SK-N-DZ (cell line): ENCODE results near the gene CIAO3.
"Not testable (repeated sequence)": the region's sequence is repeated elsewhere in the genome, so short reads cannot be mapped to it uniquely, and the experiment has no call there.

ENCODE experiments used
- DNase-seq: peaks from one replicate; pipeline ENCODE4 v3.0.0-alpha.2; 2015; ENCODE audit warnings: low spot score

CIAO3 gene

GRCh38 chr16:694187-694862 is 46.5 kb downstream of the CIAO3 start:
- no peak for DNase-seq

- DNase-seq = no peak
Measured at GRCh38 chr16:693766-694165, 47.0 kb downstream of the CIAO3 start.

GRCh38 chr16:693364-693763 is 47.4 kb downstream of the CIAO3 start:
- DNase-seq = no peak

- DNase-seq = no peak
Measured at GRCh38 chr16:692356-693108, 48.3 kb downstream of the CIAO3 start.

- DNase-seq = not testable (repeated sequence)
Measured at GRCh38 chr16:691242-691641, 49.6 kb downstream of the CIAO3 start.

- DNase-seq = no peak
Measured at GRCh38 chr16:689175-689897, 51.5 kb downstream of the CIAO3 start.

- no peak for DNase-seq
Measured at GRCh38 chr16:687499-687898, 53.3 kb downstream of the CIAO3 start.

- DNase-seq = no peak
Measured at GRCh38 chr16:686459-687260, 54.1 kb downstream of the CIAO3 start.

GRCh38 chr16:685967-686366 is 54.8 kb downstream of the CIAO3 start:
- DNase-seq = no peak

- no peak for DNase-seq
Measured at GRCh38 chr16:684961-685696, 55.7 kb downstream of the CIAO3 start.

- DNase-seq = peak; percentile 95
Measured at GRCh38 chr16:684071-684794, 56.6 kb downstream of the CIAO3 start, which contains the start of gene JMJD8. JMJD8 (minus strand) TSS chr16:684334; CDS start chr16:684319, 15 bp downstream.

GRCh38 chr16:683396-684070 is 57.3 kb downstream of the CIAO3 start:
- DNase-seq = no peak

- no peak for DNase-seq
Measured at GRCh38 chr16:682493-683395, 58.1 kb downstream of the CIAO3 start.

GRCh38 chr16:681746-682427 is 58.9 kb downstream of the CIAO3 start:
- DNase-seq = no peak

- DNase-seq = no peak
Measured at GRCh38 chr16:680967-681745, 59.6 kb downstream of the CIAO3 start.

- no peak for DNase-seq
Measured at GRCh38 chr16:680625-680945, 60.2 kb downstream of the CIAO3 start.
